Middle frontal gyrus (tissue), 1 donor: Measurements from ENCODE around the gene HABP4.

ENCODE experiments used
- DNase-seq: peaks from one replicate; pipeline ENCODE4 v3.0.0-alpha.2; 2015; ENCODE audit warnings: low spot score; ENCODE audit errors: extremely low spot score

Gene HABP4

DNA sequence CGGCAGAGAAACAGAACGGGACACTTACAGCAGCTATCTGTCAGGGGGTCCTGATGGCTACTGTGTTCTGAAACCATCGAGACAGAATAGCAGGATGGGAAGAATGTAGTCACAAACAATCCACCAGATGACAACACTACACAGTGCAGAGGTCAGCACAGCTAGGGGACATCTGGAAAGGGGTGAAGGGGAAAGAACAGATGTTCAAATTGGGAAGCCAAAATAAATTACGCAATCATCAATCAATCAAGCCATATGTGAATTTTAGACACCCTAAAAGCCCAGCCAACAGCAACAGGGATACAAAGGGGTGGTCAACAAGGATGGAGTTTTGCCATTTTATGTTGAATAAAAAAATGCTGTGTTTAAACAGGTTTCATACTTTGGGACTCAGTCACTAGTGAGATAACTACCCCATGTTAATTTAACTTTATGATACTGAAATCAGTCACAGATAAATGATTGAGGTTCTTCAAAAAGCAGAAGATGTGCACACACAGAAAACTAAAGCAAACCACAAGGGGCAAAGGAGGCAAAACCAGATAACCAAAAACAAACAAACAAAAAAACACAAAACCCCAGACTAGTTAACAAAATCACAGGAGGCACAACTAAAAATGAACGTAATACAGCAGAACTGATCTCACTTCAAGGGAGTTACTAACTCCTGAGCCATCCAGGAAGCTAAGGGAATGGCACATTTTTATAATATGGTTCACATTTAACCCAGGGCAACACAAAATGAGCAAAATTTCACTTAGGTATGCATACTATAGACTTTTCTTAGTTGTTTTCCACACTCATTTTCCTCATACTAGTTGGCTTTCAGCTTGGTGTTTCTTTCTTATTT lies 65.9 kb downstream of the HABP4 start:
- DNase-seq = no peak

DNA sequence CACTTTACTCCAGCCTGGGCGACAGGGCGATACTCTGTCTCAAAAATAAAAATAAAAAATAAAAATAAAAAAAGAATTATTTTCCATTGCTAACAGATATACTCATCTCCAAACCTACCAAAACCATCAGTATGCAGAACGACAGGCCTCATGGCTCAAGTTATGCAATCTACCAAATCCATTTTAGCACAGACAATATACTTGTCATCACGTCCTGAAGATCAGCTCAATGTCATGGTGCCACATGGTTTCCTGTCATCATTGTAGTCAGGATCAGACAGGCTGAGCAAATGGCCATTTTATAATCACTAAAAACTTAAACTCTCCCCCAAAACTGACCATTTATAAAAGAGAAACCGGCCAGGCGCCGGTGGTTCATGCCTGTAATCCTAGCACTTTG lies 69.1 kb downstream of the HABP4 start:
- no peak for DNase-seq

GRCh38 chr9:96519787-96520186 lies 69.8 kb downstream of the HABP4 start:
- no peak for DNase-seq

DNA sequence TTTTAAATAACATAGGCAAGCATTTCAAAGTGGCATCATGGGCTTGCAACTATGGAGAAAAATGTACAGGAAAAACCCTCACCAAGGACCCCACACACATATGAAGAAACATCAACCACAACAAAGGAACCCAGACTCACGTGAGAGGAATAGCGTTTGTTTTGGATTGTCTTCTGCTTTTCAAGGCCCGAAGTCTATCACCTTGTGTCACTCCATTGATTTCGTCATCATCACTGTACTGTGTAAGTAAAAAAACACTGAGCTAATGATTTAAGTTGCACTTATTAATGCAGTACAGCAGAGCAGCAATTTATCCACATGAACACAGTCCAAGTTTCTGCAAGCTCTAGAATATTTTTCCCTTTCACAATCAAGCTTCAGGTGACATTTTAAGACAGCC lies 72.4 kb downstream of the HABP4 start:
- DNase-seq = no peak

DNA sequence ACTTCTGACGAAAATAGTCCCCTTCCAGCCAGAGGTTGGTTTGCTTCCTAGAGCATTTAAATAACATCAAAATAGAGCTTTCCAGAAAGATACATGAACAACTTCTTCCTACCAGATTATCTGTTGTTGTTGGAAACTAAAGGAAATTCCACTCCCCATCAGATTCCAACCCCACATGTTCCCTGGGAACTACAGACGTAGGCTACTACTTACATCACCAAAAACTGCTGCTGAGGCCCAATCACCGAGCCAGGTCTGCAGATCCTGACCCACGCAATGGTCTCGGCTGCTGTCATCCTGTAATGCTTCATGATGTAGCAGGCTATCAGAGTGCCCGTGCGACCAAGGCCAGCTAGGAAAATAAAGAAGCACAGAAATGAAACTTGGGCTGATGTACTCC lies 73.4 kb downstream of the HABP4 start:
- no peak for DNase-seq

GRCh38 chr9:96524045-96524444 lies 74.1 kb downstream of the HABP4 start:
- DNase-seq = no peak

DNA sequence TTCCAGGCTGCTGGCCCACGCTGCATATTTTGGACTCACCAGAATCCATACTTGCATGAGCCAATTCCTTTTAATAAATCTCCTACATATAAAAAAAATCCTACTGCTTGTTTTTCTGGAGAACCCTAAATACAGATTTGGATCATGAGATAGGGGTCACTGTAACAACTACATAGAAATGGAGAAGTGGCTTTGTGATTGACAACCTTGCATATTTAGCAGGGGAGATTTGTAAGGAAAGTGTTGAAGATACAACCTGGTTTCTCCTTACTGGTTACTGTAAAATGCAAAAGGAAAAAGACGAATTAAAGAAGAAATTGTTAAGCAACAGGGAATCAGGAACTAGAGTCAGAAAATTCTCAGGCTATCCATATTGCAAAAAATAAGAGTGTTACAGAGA lies 74.8 kb downstream of the HABP4 start:
- DNase-seq = no peak

DNA sequence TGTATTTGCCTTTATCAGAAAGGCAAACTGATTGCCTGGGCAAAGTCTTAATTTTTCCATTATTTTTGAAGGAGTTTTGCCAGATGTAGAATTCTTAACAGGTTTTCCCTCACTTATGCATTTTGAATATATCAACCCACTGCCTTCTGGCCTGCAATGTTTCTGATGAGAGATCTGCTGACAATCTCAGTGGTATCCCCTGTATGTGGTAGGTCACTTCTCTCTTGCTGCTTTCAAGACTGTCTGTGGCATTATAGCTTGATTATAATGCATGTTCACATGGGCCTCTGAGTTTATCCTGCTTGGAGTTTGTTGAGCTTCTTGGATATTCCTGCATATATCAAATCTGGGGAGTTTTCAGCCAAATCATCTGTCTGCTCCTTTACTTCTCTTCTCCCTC lies 82.2 kb downstream of the HABP4 start:
- no peak for DNase-seq

DNA sequence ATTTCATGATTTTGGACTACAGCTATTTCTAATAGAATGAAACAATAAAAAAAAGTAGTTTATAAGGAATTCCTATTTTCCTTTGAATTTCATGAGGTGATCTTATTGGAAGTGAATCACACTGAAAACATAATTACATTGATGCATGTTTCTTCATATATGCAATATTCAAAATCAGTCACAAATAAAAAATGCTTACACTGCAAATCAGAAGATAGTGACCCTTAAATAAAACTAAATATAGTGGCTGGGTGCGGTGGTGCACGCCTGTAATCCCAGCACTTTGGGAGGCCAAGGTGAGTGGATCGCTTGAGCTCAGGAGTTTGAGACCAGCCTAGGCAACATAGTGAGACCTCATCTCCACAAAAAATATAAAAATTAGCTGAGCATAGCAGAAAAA lies 90.1 kb downstream of the HABP4 start:
- no peak for DNase-seq
